Measurements from ENCODE around the gene KRTAP5-5. TPM values are rescaled to one million over a fixed set of nuclear protein-coding genes. Genes with fewer than 3 reads are reported as not detected.

KRTAP5-5 gene
- total and polyA plus RNA-seq, 8 donors = not detected

DNA sequence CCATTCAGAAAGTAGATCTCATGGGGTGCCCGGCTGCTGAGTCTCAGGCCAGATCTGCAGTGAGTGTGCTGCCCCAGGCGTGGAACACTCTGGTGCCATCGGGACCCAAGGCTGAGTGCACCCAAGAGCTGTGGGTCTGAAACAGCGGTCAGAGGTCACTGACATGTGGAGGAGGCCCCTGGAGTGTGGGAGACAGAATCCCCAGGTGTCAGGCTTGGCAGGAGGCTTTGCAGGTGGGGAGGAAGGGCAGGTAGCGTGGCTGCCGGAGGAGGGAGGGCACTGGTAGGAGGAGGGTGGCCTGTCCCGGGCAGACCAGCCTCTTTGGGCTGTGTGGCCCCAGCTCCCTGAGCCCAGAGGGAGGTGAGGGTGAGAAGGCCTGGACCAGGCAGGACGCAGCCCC, 35.7 kb downstream of the KRTAP5-5 start:
- intact Hi-C loops (cut with DNase I; ENCODE audit: low total_unique reads) = no loop called here
- 73 to 98% (median 77%) methylated on average over 2 to 6 of the region's 8 CpGs for WGBS, 5 donors
- no peak for DNase-seq
- Histone ChIP-seq H3K9me3 (no peaks in the 10 kb centered on the region), H3K27me3 (peaks cover 0 to 41% (median 4%) of the 10 kb centered on the region in 3 donors), H3K4me3 (no peak overlapping the region), H3K36me3 (no peaks in the 10 kb centered on the region), H3K4me1 (no peaks in the 10 kb centered on the region), H3K27ac (no peak overlapping the region)
- TF ChIP-seq POLR2A (IDR thresholded peaks at IDR 0.05) (no peak), POLR2AphosphoS5 (IDR thresholded peaks at IDR 0.05) (no peak), EP300 (IDR thresholded peaks at IDR 0.05) (no peak)
- TF ChIP-seq, protein P1, sequence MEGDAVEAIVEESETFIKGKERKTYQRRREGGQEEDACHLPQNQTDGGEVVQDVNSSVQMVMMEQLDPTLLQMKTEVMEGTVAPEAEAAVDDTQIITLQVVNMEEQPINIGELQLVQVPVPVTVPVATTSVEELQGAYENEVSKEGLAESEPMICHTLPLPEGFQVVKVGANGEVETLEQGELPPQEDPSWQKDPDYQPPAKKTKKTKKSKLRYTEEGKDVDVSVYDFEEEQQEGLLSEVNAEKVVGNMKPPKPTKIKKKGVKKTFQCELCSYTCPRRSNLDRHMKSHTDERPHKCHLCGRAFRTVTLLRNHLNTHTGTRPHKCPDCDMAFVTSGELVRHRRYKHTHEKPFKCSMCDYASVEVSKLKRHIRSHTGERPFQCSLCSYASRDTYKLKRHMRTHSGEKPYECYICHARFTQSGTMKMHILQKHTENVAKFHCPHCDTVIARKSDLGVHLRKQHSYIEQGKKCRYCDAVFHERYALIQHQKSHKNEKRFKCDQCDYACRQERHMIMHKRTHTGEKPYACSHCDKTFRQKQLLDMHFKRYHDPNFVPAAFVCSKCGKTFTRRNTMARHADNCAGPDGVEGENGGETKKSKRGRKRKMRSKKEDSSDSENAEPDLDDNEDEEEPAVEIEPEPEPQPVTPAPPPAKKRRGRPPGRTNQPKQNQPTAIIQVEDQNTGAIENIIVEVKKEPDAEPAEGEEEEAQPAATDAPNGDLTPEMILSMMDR (IDR thresholded peaks at IDR 0.05) = no peak

DNA sequence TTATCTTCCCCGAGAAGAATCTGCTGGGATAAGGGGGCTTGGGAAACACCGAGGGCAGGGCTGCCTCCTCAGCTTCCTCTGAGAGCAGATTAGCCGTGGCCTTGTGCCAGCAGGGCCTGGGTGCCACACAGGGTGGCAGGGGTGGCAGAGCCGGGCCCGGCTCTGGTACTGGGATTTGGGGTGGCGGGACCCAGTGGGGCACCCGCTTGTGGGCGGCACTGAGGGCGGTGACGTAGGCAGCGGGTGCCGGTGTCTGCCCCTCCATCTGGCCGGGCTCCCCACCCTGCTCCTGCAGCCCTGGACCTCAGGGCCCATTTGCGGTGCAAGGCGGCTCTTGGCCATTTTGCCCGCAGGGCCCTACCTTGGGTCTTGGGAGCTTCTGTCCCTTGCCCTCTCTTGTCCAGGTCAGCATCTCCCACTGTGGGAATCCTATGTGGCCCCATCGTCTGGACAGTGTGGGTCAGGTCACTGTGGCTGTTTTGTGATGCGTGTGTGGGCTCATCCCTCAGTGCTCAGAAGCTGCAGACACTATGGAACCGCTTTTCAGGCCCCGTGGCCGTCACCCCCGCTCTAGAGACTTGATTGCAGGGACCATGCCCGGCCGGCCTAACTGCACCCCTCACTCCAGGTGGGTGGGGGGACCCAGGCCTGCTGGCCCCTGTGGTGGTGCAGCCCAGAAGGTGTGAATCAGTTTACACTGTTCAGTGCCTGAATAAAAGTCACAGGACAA, 37.7 kb downstream of the KRTAP5-5 start:
- no peaks in the 10 kb centered on the region for H3K4me1 ChIP-seq
- no peaks in the 10 kb centered on the region for H3K9me3 ChIP-seq
- no peaks in the 10 kb centered on the region for H3K36me3 ChIP-seq
- H3K27me3 ChIP-seq = peaks cover 0 to 37% (median 4%) of the 10 kb centered on the region in 3 donors
- TF ChIP-seq, protein P1 (IDR thresholded peaks at IDR 0.05) = no peak
- TF ChIP-seq EP300 (IDR thresholded peaks at IDR 0.05) = no peak
- no peak for TF ChIP-seq POLR2AphosphoS5 (IDR thresholded peaks at IDR 0.05)
- TF ChIP-seq POLR2A (IDR thresholded peaks at IDR 0.05) = no peak
- 77 to 83% (median 80%) methylated on average over 12 to 24 of the region's 24 CpGs for WGBS, 5 donors
- intact Hi-C loops (cut with DNase I; ENCODE audit: low total_unique reads) = no loop called here
- H3K4me3 ChIP-seq = no peak overlapping the region
- DNase-seq = no peak
- H3K27ac ChIP-seq = peak overlapping the region in 1 of 5 donors; percentile 29

DNA sequence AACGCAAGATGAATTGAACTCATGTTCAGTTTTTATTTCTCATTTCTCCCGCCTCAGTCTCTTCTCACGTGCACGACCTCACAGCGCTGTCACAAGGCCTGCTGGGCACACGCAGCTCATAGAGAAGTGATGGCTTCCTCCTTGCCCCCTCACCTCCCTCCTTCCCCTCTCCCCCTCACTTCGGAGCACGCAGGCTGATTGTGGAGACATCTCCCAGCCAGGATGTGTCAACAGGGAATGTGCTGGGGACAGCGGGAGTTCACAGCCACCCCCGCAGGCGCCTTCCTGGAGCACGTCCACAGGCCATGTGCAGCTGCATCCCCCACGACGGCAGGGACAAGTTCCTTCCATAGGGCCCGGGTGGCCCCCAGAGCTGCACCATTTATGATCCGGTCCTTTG, 38.3 kb downstream of the KRTAP5-5 start:
- TF ChIP-seq, protein P1 (IDR thresholded peaks at IDR 0.05) = no peak
- TF ChIP-seq EP300 (IDR thresholded peaks at IDR 0.05) (no peak), POLR2AphosphoS5 (IDR thresholded peaks at IDR 0.05) (no peak), POLR2A (IDR thresholded peaks at IDR 0.05) (no peak)
- intact Hi-C loops (cut with DNase I; ENCODE audit: low total_unique reads) = no loop called here
- H3K4me1 ChIP-seq = no peaks in the 10 kb centered on the region
- peak in 1 of 2 donors; percentile 62 for DNase-seq
- no peak overlapping the region for H3K27ac ChIP-seq
- H3K9me3 ChIP-seq = no peaks in the 10 kb centered on the region
- H3K27me3 ChIP-seq = peaks cover 0 to 41% (median 4%) of the 10 kb centered on the region in 3 donors
- H3K36me3 ChIP-seq = no peaks in the 10 kb centered on the region
- 44 to 66% (median 55%) methylated on average over 16 of the region's 16 CpGs for WGBS, 5 donors
- H3K4me3 ChIP-seq = no peak overlapping the region

DNA sequence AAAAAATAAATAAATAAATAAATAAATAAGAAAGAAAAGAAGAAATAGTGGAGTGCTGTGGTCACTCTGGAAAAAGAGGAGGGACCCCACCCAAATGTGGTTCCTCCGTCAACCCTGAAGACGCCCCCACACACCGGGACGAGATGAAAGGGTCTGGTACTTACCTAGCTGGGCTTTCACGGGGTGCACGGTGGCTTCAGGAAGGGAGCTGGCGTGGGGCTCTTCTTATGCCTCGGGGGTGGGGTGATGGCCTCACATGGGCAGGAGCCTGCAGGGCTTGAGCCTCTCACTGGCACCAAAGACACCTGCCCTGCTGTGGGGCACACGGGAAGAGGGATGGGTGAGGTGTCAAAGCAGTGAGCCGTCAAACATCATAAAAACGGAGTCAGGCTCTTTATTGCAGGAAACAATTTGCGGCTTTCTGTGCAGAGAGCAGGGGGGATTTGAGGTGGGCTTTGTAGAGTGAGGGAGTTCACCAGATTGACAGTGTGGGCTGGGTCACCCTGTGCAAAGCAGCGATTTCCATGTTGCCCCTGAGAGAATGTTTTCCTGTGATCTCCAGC, 39.4 kb downstream of the KRTAP5-5 start:
- H3K9me3 ChIP-seq = no peaks in the 10 kb centered on the region
- H3K4me1 ChIP-seq = no peaks in the 10 kb centered on the region
- no peaks in the 10 kb centered on the region for H3K36me3 ChIP-seq
- no peak for DNase-seq
- TF ChIP-seq POLR2AphosphoS5 (IDR thresholded peaks at IDR 0.05) = no peak
- no peak for TF ChIP-seq POLR2A (IDR thresholded peaks at IDR 0.05)
- TF ChIP-seq, protein P1 (IDR thresholded peaks at IDR 0.05) = no peak
- no peak for TF ChIP-seq EP300 (IDR thresholded peaks at IDR 0.05)
- H3K4me3 ChIP-seq = no peak overlapping the region
- peaks cover 0 to 42% (median 4%) of the 10 kb centered on the region in 3 donors for H3K27me3 ChIP-seq
- intact Hi-C loops (cut with DNase I; ENCODE audit: low total_unique reads) = no loop called here
- 57 to 78% (median 75%) methylated on average over 13 of the region's 13 CpGs for WGBS, 5 donors
- H3K27ac ChIP-seq = no peak overlapping the region
